Measurements from ENCODE around the gene KLK8.

KLK8 gene

DNA sequence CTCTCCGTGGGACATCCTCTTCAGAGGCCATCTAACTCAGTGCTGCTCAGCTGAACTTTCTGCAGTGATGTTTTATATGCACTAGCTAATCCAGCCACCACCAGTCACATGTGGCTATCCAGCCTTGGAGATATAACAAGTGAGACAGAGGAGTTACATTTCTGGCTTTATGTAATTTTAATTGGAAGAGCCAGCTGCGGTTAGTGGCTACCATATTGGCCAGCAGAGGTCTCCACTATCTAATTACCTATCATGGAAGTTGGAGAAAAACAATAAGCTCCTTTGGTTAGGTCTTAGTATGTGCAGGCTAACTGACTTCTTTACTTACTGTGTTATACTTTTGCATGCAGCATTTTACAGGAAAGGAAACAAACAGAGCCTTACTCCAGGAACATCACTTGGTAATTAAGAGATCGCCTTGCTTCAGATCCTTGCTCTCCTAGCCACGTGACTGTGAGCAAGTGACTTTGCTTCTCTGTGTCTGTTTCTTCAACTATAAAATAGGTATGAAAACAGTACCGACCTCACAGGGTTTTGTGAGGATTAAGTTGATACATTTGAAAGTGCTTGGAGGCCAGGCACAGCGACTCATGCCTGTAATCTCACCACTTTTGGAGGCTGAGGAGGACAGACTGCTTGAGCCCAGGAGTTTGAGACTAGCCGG, 19.7 kb upstream of the KLK8 start:
- POLR2A ChIA-PET, result interaction anchor here (0.5 kb wide), 1 partner anchor 1262 kb away, joined by 4 read pairs; no protein-coding TSS in a partner anchor
- DNase-seq (ENCODE audit: extremely low spot score), result no peak
- peak; percentile 63 for TF ChIP-seq CTCF (IDR thresholded peaks at IDR 0.05; ENCODE audit: control extremely low read depth, extremely low read depth, low read depth, missing control alignments)
- CTCF ChIA-PET, result interaction anchor here (0.7 to 4.6 kb wide), 8 partner anchors 10 to 74 kb away, joined by 3 to 19 read pairs (median 3); no protein-coding TSS in a partner anchor

DNA sequence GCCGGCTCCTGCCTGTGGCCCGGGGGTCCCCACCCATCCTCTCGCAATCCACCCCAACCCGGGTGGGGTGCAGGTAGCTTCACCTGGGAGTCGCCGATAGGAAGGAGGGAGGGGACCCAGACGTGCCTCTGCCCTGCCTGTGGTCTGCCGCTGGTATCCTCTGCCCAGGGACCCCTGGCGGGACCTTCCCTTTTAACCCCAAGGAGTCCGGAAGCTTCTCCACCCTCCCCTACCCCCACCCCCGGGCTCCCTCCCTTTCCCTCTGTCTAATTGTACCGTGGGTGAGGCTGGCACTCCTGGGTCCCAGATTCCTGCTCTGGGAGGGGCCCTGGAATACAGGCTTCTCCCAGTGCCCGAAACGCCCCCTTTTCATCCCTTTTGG, 18.1 kb upstream of the KLK8 start, which contains the start of gene KLK10:
TSS of gene KLK10 (minus strand) at position 166 of the 382 bp plus-strand sequence. CDS start 579 bp downstream, outside the sequence.
- no peak for DNase-seq (ENCODE audit: extremely low spot score)
- POLR2A ChIA-PET, result no interaction called here
- no peak for TF ChIP-seq CTCF (IDR thresholded peaks at IDR 0.05; ENCODE audit: control extremely low read depth, extremely low read depth, low read depth, missing control alignments)
- CTCF ChIA-PET, result interaction anchor here (4.6 kb wide), 1 partner anchor 76 kb away, joined by 19 read pairs; no protein-coding TSS in a partner anchor

- no peak for TF ChIP-seq CTCF (IDR thresholded peaks at IDR 0.05; ENCODE audit: control extremely low read depth, extremely low read depth, low read depth, missing control alignments)
- DNase-seq (ENCODE audit: extremely low spot score), result no peak
- CTCF ChIA-PET, result interaction anchor here (4.6 kb wide), 1 partner anchor 77 kb away, joined by 19 read pairs; no protein-coding TSS in a partner anchor
- POLR2A ChIA-PET, result interaction anchor here (0.6 kb wide), 1 partner anchor 214 kb away, joined by 4 read pairs; no protein-coding TSS in a partner anchor
Observed at GRCh38 chr19:51018745-51019543, 17.5 kb upstream of the KLK8 start.

- peak; percentile 24 for TF ChIP-seq CTCF (IDR thresholded peaks at IDR 0.05; ENCODE audit: control extremely low read depth, extremely low read depth, low read depth, missing control alignments)
- peak; percentile 86 for DNase-seq (ENCODE audit: extremely low spot score)
- ChIA-PET POLR2A (no interaction called here), CTCF (interaction anchor here (1.0 to 1.1 kb wide), 2 partner anchors 79 to 461 kb away, joined by 3 read pairs; no protein-coding TSS in a partner anchor)
Observed at GRCh38 chr19:51016798-51017683, 15.6 kb upstream of the KLK8 start.

DNA sequence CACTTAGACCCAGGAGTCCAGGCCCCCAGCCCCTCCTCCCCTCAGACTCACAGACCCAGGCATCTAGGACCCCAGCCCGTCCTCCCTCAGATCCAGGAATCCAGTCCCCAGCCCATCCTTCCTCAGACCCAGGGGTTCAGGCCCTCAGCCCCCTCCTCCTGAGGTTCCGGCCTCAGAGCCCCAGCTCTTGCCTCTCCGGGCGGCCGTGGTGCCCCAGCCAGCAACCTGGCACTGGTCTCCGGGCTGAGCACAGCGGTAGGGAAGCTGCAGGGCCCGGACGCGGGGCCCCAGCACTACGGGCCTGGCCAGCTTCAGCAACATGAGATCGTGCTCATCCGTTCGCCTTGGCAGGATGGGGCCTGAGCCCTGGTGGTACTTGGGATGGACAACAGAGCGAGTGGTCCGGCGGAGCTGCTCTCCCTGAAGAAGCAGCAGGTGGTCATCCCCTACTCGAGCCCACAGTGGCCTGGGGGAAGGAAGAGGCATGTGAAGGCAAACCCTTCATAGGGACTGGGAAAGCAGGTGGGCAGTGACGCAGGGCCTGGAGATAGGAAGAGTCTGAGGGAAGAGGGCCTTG, 14.4 kb upstream of the KLK8 start:
- TF ChIP-seq CTCF (IDR thresholded peaks at IDR 0.05; ENCODE audit: control extremely low read depth, extremely low read depth, low read depth, missing control alignments), result no peak
- CTCF ChIA-PET, result interaction anchor here (1.0 to 1.1 kb wide), 2 partner anchors 81 to 459 kb away, joined by 3 read pairs; no protein-coding TSS in a partner anchor
- POLR2A ChIA-PET, result no interaction called here
- DNase-seq (ENCODE audit: extremely low spot score), result no peak
